Measurements from ENCODE around the gene MBD1.
A peak's percentile ranks its signal among the peaks of the same experiment; 100 is the strongest.
"Not testable (repeated sequence)": the region's sequence is repeated elsewhere in the genome, so short reads cannot be mapped to it uniquely, and the experiment has no call there.

MBD1 gene, protein sequence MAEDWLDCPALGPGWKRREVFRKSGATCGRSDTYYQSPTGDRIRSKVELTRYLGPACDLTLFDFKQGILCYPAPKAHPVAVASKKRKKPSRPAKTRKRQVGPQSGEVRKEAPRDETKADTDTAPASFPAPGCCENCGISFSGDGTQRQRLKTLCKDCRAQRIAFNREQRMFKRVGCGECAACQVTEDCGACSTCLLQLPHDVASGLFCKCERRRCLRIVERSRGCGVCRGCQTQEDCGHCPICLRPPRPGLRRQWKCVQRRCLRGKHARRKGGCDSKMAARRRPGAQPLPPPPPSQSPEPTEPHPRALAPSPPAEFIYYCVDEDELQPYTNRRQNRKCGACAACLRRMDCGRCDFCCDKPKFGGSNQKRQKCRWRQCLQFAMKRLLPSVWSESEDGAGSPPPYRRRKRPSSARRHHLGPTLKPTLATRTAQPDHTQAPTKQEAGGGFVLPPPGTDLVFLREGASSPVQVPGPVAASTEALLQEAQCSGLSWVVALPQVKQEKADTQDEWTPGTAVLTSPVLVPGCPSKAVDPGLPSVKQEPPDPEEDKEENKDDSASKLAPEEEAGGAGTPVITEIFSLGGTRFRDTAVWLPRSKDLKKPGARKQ
- long read RNA-seq, donor 1, full-length matches to known transcripts: 5 of 5 reads
- long read RNA-seq, donor 1, partial matches to known transcripts: 0 of 5 reads
- long read RNA-seq, donor 1, other reads (novel, unspliced or antisense): 0 of 5 reads
- long read RNA-seq, donor 2, partial matches to known transcripts: 0 of 3 reads
- long read RNA-seq, donor 2, other reads (novel, unspliced or antisense): 0 of 3 reads
- long read RNA-seq, donor 3, partial matches to known transcripts: 0 of 3 reads
- long read RNA-seq, donor 3, other reads (novel, unspliced or antisense): 0 of 3 reads
- long read RNA-seq, donor 4, full-length matches to known transcripts: 4 of 4 reads
- long read RNA-seq, donor 4, partial matches to known transcripts: 0 of 4 reads
- long read RNA-seq, donor 4, other reads (novel, unspliced or antisense): 0 of 4 reads
- long read RNA-seq, donor 5, full-length matches to known transcripts: 7 of 7 reads
- long read RNA-seq, donor 5, partial matches to known transcripts: 0 of 7 reads
- long read RNA-seq, donor 5, other reads (novel, unspliced or antisense): 0 of 7 reads
- long read RNA-seq, donor 6, partial matches to known transcripts: 0 of 5 reads
- long read RNA-seq, donor 6, other reads (novel, unspliced or antisense): 0 of 5 reads
- long read RNA-seq, donor 7: 0 reads
- long read RNA-seq, donor 8: 0 reads

- peak; percentile 97 for DNase-seq
Measured at GRCh38 chr18:50281295-50281971, at the start of gene MBD1. MBD1 (minus strand) TSS chr18:50281523; CDS start chr18:50279992, 1,531 bp downstream.

DNA sequence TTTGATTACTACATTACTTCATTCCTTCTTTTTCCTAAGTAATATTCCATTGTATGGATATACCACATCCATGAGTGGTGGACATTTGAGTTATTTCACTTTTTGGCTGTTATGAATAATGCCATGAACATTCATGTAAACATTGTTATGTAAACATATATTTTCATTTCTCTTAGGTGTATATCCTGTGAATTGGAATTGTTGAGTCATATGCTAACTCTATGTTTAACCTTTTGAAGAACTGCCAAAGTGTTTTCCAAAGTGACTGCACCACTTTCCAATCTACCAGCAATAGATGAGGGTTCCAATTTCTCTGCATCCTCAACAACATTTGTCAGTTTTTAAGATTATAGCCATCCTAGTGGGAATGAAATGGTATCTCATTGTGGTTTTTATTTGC is 48.9 kb upstream of the MBD1 start:
- DNase-seq: no peak

DNA sequence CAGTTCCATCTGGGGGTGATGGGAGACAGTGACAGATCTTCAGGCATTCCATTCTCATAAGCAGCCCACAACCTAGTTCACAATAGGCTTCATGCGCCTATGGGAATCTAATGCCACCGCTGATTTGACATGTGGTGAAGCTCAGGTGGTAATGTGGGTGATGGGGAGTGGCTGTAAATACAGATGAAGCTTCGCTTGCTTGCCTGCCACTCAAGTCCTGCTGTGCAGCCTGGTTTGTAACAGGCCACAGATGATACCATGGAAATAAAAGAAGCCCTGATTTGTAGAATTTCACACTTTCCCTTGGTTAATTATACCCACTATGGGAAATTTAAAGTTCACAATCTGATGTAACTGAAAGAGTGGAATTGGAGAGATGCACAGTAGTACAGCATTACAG is 46.7 kb upstream of the MBD1 start:
- DNase-seq: no peak

- DNase-seq: no peak
Measured at GRCh38 chr18:50320719-50321118, 39.4 kb upstream of the MBD1 start.

DNA sequence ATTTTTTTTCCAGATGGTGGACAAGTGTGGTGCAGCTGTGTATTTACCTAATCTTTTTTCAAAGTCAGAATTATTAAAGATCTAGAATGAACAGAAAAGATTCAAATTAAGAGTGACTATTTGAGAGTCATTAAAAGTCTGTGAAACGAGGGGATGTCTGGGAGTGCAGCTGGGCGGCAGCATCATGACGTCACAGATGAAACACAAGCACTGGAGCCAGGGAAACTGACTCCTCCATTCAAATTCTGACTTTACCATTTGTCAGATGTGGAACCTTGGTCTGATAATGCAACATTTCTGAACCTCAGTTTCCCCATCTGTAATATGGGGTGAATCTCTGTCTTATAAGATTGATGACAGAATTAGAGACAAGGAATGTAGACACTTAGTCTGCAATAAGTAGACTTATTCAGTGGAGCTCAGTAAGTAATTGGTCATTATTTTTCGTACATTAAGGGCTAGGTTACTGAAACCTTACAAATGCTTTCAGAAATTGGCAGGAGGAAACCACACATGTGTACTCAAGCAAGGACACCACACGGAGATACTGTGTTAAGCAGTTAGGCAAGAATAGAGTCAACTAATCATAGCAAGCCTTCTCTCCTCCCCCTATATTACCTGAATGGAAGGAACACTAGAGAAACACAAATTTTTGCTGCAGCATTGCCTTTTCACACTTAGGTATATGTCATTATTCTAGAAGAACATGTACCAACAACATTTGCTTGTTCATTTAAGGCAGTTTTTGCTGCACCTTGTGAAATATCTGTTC is 34.0 kb upstream of the MBD1 start:
- DNase-seq: no peak

DNA sequence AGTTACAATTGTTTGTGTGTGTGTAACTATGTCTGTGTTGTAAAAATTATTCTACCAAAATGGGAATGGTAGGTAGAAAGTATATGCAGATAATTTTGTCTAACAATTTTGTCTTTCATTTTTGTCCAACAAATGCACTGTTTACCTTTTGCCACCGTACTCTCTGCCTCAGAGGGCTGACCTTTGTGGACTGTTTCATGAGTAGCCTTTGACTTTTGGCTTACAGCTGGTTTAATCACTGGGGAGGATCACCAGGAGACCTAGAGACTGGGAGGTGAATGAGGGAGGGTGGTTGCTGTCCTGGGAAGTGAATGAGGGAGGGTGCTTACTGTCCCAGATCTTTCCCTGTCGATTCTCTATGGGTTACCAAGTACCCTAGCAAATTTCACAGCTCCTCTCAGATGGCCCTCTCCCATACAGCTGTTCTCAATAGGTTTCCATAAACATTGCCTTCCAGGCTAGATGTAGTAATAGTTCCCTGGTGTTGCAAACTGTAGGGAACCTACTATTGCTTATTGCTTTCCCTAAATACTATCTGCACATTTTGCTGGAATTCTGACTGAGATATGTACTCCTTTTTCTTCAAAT is 32.6 kb upstream of the MBD1 start:
- DNase-seq: no peak

DNA sequence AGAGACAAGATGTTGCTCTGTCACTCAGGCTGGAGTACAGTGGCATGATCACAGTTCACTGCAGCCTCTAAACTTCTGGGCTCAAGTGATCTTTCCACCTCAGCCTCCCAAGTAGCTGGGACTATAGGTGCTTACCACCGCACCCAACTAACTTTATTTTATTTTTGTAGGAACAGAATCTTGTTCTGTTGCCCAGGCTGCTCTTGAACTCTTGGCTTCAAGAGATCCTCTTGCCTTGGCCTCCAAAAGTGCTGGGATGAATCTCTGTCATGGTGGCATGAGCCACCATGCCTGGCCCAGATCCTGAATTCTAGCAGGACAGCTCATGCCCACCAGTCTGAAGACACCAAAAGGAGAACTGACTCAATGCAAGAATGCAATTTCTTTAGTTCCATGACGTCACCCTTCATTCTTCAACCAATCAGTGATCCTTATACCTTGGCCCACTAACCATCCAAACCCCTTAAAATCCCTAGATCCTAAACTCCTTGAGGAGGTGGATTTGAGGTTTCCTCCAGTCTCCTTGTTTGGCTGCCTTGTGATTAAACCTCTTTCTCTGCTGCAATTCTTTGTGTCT is 31.8 kb upstream of the MBD1 start:
- no peak for DNase-seq

GRCh38 chr18:50312296-50313030 is 31.1 kb upstream of the MBD1 start:
- no peak for DNase-seq

GRCh38 chr18:50311650-50312049 is 30.3 kb upstream of the MBD1 start:
- no peak for DNase-seq

- no peak for DNase-seq
Measured at GRCh38 chr18:50310080-50310479, 28.8 kb upstream of the MBD1 start.

- DNase-seq: not testable (repeated sequence)
Measured at GRCh38 chr18:50308851-50309250, 27.5 kb upstream of the MBD1 start.

- peak; percentile 70 for DNase-seq
Measured at GRCh38 chr18:50307738-50308470, 26.6 kb upstream of the MBD1 start.

DNA sequence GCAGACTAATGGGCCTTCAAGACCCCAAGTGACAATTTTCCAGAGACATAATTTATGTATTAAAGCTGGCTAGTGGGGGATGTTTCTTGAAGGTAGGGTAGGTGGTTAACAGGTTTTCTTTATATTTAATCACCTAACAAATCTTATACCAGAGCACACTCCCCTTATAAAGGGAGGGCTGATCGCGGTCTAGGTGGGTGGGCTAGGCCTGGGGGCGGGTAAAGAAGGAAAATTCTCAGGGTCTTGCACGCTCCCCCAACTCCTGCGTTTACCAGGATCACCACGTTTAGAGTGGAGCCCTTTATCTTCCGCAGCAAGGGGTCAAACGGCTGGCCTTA is 26.0 kb upstream of the MBD1 start:
- DNase-seq: no peak

GRCh38 chr18:50306944-50307343 is 25.6 kb upstream of the MBD1 start:
- no peak for DNase-seq

DNA sequence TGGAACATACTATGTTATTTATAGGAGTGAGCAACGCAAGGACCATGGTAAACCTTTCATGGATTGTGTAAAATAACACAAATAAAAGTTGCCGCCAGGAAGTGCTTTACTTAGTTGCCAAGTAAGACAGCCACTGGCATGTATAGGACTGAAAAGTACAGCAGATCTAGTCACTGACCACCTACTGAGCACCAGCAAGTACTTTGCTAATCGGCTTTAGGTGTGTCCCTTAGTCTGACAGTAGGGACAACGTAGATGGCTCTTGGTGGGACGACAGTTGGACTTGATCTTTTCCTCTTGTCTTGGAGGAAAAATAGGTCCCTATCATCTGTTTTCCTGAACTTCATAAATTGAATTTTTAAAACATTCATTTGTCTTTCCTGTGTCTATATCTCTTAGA is 19.8 kb upstream of the MBD1 start:
- no peak for DNase-seq

DNA sequence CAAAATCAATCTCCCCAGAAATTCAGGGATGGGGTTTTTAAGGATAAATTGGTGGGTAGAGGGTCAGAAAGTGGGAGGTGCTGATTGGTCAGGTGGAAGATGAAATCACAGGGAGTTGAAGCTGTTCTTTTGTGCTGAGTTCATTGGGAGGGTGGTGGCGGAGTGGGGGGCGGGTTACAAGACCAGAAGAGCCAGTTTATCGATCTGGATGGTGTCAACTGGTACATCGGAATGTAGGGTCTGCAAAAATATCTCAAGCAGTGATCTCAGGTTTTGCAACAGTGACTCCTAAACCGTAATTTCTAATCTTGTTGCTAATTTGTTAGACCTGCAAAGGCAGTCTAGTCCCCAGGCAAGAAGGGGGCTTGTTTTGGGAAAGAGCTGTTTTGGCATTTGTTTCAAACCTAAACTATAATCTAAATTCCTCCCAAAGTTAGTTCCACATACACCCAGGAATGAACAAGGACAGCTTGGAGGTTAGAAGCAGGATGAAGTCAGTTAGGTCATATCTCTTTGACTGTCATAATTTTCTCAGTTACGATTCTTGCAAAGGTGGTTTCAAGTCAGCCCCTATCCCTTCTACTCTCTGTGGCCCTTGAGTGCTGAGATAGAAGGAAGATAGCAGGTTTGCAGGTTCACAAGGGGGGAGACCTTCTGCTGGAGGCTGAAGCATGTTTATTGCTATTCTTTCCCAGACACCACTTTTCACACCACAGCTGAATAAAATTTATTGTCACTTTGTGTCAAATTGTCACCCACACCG is 18.5 kb upstream of the MBD1 start:
- DNase-seq: no peak

GRCh38 chr18:50298443-50299284 is 17.3 kb upstream of the MBD1 start:
- peak; percentile 39 for DNase-seq

Data from right kidney (tissue), 9 donors.